OCI-LY1 (cell line): Measurements from ENCODE around the gene TSN.
"Not testable (repeated sequence)": the region's sequence is repeated elsewhere in the genome, so short reads cannot be mapped to it uniquely, and the experiment has no call there.

ENCODE experiments used
- H2AFZ ChIP-seq: fragments of 200-600 bp; sonication (generic), shearing (Covaris generic); 2 replicates; pipeline ENCODE4 v1.6.0; 2014; ENCODE audit warnings: antibody characterized with exemption, mild to moderate bottlenecking, low read length
- H3F3A ChIP-seq: fragments of 200-600 bp; sonication (generic), shearing (Covaris generic); 2 replicates; pipeline ENCODE4 v1.6.0; 2014; ENCODE audit warnings: mild to moderate bottlenecking, antibody characterized with exemption, low read length, moderate library complexity; ENCODE audit not compliant: insufficient read depth
- H3K27ac ChIP-seq: fragments of 200-600 bp; sonication (generic); 2 replicates; pipeline ENCODE4 v1.5.1; 2014; ENCODE audit warnings: low read length, mixed run types, mild to moderate bottlenecking, low read depth; ENCODE audit not compliant: poor library complexity, severe bottlenecking
- H3K27me3 ChIP-seq: fragments of 200-600 bp; sonication (generic); 2 replicates; pipeline ENCODE4 v1.6.0; 2014; ENCODE audit warnings: antibody characterized with exemption, mild to moderate bottlenecking, low read length, moderate library complexity; ENCODE audit not compliant: insufficient read depth
- H3K36me3 ChIP-seq: fragments of 200-600 bp; sonication (generic); 2 replicates; pipeline ENCODE4 v1.6.1; 2014; ENCODE audit warnings: mild to moderate bottlenecking, antibody characterized with exemption, low read length, moderate library complexity, mixed read lengths; ENCODE audit not compliant: insufficient read depth
- H3K4me1 ChIP-seq: fragments of 200-600 bp; sonication (generic); 2 replicates; pipeline ENCODE4 v1.5.1; 2014; ENCODE audit warnings: mild to moderate bottlenecking, low read length, moderate library complexity; ENCODE audit not compliant: insufficient read depth, severe bottlenecking
- H3K4me2 ChIP-seq: fragments of 200-600 bp; sonication (generic), shearing (Covaris generic); 2 replicates; pipeline ENCODE4 v1.6.1; 2014; ENCODE audit warnings: low read length
- H3K4me3 ChIP-seq: fragments of 200-600 bp; sonication (generic); 2 replicates; pipeline ENCODE4 v1.5.1; 2014; ENCODE audit warnings: low read length, low read depth, mild to moderate bottlenecking, mixed read lengths; ENCODE audit not compliant: poor library complexity, severe bottlenecking
- H3K79me2 ChIP-seq: fragments of 200-600 bp; shearing (Covaris generic); 2 replicates; pipeline ENCODE4 v1.6.1; 2016; ENCODE audit warnings: mixed run types, low read length, mixed read lengths; ENCODE audit not compliant: insufficient read depth
- H3K9ac ChIP-seq: fragments of 200-600 bp; sonication (generic), shearing (Covaris generic); 2 replicates; pipeline ENCODE4 v1.6.1; 2014; ENCODE audit warnings: mild to moderate bottlenecking, low read length, mixed read lengths
- H3K9me2 ChIP-seq: fragments of 200-600 bp; sonication (generic), shearing (Covaris generic); 2 replicates; pipeline ENCODE4 v1.6.1; 2014; ENCODE audit warnings: low read depth, mild to moderate bottlenecking, low read length, mixed read lengths
- H3K9me3 ChIP-seq: fragments of 200-600 bp; shearing (Covaris generic); 2 replicates; pipeline ENCODE4 v1.6.1; 2014; ENCODE audit warnings: low read length, mixed read lengths
- H4K20me1 ChIP-seq: fragments of 200-600 bp; sonication (generic), shearing (Covaris generic); 2 replicates; pipeline ENCODE4 v1.6.0; 2016; ENCODE audit warnings: mild to moderate bottlenecking, low read length; ENCODE audit not compliant: insufficient read depth
- EZH2 ChIP-seq: fragments of 200-600 bp; sonication (generic), shearing (Covaris generic); IDR thresholded peaks from 2 replicates; pipeline ENCODE4 v1.8.0; 2017; ENCODE audit warnings: borderline replicate concordance, mixed run types, mild to moderate bottlenecking, antibody characterized with exemption, low read length, moderate library complexity, mixed read lengths
- TF ChIP-seq, protein P1 (sequence below): fragments of 200-600 bp; sonication (generic), shearing (Covaris generic); IDR thresholded peaks from 2 replicates; pipeline ENCODE4 v1.5.1; 2017; ENCODE audit warnings: mild to moderate bottlenecking, antibody characterized with exemption, low read length, moderate library complexity, mixed read lengths

Gene TSN

GRCh38 chr2:121815216-121815615, 59.8 kb downstream of the TSN start:
- Histone ChIP-seq H3F3A (no peaks in the 10 kb centered on the region), H3K9ac (no peak overlapping the region), H3K4me3 (no peak overlapping the region), H3K4me1 (peaks cover 71% of the 10 kb centered on the region), H3K9me2 (no peaks in the 10 kb centered on the region), H3K27me3 (no peaks in the 10 kb centered on the region), H3K27ac (peak overlapping the region; percentile 92), H3K9me3 (peaks cover 3% of the 10 kb centered on the region; the same call in 1 of the 2 replicates), H3K36me3 (peaks cover 6% of the 10 kb centered on the region; the same call in 1 of the 2 replicates), H4K20me1 (no peaks in the 10 kb centered on the region), H3K4me2 (peak overlapping the region; percentile 2; the same call in 1 of the 2 replicates), H2AFZ (no peak overlapping the region), H3K79me2 (no peaks in the 10 kb centered on the region)
- no peak for TF ChIP-seq EZH2
- TF ChIP-seq, protein P1, sequence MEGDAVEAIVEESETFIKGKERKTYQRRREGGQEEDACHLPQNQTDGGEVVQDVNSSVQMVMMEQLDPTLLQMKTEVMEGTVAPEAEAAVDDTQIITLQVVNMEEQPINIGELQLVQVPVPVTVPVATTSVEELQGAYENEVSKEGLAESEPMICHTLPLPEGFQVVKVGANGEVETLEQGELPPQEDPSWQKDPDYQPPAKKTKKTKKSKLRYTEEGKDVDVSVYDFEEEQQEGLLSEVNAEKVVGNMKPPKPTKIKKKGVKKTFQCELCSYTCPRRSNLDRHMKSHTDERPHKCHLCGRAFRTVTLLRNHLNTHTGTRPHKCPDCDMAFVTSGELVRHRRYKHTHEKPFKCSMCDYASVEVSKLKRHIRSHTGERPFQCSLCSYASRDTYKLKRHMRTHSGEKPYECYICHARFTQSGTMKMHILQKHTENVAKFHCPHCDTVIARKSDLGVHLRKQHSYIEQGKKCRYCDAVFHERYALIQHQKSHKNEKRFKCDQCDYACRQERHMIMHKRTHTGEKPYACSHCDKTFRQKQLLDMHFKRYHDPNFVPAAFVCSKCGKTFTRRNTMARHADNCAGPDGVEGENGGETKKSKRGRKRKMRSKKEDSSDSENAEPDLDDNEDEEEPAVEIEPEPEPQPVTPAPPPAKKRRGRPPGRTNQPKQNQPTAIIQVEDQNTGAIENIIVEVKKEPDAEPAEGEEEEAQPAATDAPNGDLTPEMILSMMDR: no peak

DNA sequence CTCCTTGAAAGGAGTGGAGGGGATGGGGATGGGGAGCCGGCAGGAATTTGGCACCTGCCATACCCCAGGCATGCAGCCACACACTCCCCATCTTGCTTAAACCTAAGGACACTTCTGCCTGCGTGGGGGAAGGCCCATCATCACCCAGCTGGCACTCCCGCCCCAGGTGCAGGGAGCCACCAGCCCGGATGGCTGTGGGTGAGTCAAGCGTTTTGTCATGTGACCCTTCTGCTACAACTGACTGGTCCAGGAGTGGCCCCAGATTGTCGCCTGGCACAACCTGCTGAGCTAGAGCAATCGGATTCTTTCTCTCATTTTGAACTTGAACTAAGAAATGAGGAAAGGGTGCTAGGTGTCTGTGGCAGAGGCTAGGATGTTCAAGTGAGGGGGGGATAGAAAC, 61.3 kb downstream of the TSN start:
- H3K4me1 ChIP-seq: peaks cover 67% of the 10 kb centered on the region
- H3K36me3 ChIP-seq: peaks cover 6% of the 10 kb centered on the region; the same call in 1 of the 2 replicates
- no peak overlapping the region; the same call in 1 of the 2 replicates for H3K9ac ChIP-seq
- H3K4me2 ChIP-seq: no peak overlapping the region
- H2AFZ ChIP-seq: no peak overlapping the region
- peak overlapping the region; percentile 92 for H3K27ac ChIP-seq
- H3K27me3 ChIP-seq: no peaks in the 10 kb centered on the region
- H3K9me2 ChIP-seq: no peaks in the 10 kb centered on the region
- H4K20me1 ChIP-seq: no peaks in the 10 kb centered on the region
- peaks cover 3% of the 10 kb centered on the region; the same call in 1 of the 2 replicates for H3K9me3 ChIP-seq
- H3K79me2 ChIP-seq: no peaks in the 10 kb centered on the region
- no peak for TF ChIP-seq EZH2
- TF ChIP-seq, protein P1: no peak
- H3K4me3 ChIP-seq: no peak overlapping the region
- H3F3A ChIP-seq: no peaks in the 10 kb centered on the region

GRCh38 chr2:121817304-121817703, 61.9 kb downstream of the TSN start:
- H4K20me1 ChIP-seq, H3K9ac ChIP-seq, H3K4me3 ChIP-seq, H3K4me2 ChIP-seq, H3K27me3 ChIP-seq, H3K36me3 ChIP-seq, H3K9me2 ChIP-seq, H3K9me3 ChIP-seq, H2AFZ ChIP-seq, H3F3A ChIP-seq, H3K79me2 ChIP-seq: not testable (repeated sequence)
- Histone ChIP-seq H3K4me1 (peaks cover 67% of the 10 kb centered on the region), H3K27ac (peak overlapping the region; percentile 92)
